ENCODE measurements around the gene OR51D1.

Gene OR51D1, protein sequence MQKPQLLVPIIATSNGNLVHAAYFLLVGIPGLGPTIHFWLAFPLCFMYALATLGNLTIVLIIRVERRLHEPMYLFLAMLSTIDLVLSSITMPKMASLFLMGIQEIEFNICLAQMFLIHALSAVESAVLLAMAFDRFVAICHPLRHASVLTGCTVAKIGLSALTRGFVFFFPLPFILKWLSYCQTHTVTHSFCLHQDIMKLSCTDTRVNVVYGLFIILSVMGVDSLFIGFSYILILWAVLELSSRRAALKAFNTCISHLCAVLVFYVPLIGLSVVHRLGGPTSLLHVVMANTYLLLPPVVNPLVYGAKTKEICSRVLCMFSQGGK

GRCh38 chr11:4636962-4637661, at the start of gene OR51D1:
OR51D1 (plus strand) TSS chr11:4637477; CDS start chr11:4639791, 2,314 bp downstream.
- DNase-seq = peak; percentile 74

- no peak for DNase-seq
Observed at GRCh38 chr11:4589017-4589416, 48.3 kb upstream of the OR51D1 start.

DNA sequence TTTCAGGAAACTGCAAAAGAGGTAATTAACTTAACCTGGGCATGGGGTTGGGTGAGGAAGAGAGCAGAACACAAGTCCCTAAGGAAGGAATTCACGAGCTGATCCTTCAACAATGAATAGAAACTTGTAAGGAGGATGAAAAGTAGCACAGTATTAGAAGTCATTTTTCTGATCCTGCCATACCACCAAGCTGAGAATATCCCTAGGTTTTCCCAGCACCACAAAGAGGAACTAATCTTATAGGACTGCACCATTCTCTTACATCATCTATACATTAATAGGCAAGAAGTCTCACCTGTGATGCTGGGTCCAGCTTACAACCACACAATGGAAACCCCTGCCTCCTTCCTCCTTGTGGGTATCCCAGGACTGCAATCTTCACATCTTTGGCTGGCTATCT, 43.5 kb upstream of the OR51D1 start, which contains the start of gene OR52I1:
OR52I1 (plus strand) TSS at position 301 of the 400 bp plus-strand sequence; CDS start at position 301, 0 bp downstream.
- no peak for DNase-seq

GRCh38 chr11:4605057-4605456, 32.2 kb upstream of the OR51D1 start:
- DNase-seq = no peak

GRCh38 chr11:4606231-4607015, 30.9 kb upstream of the OR51D1 start:
- no peak for DNase-seq

- no peak for DNase-seq
Observed at GRCh38 chr11:4607096-4607495, 30.2 kb upstream of the OR51D1 start.

DNA sequence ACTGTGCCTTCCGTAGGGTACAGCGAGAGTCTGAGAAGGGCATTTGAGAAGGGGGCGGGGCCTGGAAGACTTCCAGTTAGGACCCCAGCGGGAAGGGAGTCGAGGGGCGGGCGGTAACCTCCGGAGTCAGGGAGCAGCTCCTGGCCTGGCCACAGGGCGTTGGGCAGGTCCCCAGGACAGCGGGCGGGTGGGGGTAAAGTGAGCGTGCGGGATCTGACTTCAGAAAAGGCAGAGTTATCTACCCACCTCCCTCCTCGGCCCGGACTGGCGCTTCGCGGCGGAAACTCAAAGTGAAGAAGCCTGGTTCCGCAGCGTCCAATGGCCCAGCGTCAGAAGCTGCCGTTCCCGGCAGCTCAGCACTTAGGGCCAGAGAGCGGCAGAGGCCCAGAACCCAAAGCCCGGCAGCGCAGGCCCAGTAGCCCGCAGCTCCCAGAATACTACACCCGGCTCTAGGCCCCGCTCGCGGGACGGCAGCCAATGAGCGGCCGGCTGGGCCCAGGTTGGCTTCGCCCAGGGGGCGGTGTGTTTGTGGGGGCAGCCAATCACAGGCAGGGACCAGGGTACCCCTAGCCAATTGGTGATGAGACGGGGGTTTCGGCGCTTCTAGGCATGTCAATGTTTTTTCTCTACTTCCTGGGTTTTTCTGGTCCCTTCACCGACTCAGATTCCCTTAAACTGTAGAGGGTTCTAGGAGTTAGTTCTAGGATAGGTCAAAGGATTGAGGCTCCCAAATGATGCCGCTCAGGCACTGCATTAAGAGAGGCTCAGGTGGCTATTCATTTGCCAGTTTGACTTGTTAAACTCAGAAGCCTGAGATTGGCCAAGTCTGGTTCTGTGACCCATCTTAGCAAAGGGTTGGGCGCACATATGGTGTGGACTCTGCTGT, 29.3 kb upstream of the OR51D1 start, which contains the start of gene TRIM68:
TRIM68 (minus strand) TSS at position 451 of the 886 bp plus-strand sequence. CDS start 2,727 bp downstream, outside the sequence.
- peak; percentile 98 for DNase-seq

GRCh38 chr11:4610258-4610935, 26.9 kb upstream of the OR51D1 start:
- no peak for DNase-seq

GRCh38 chr11:4611986-4612385, 25.3 kb upstream of the OR51D1 start:
- DNase-seq = no peak

- no peak for DNase-seq
Observed at GRCh38 chr11:4615856-4616444, 21.3 kb upstream of the OR51D1 start.

GRCh38 chr11:4619514-4619913, 17.8 kb upstream of the OR51D1 start:
- DNase-seq = no peak

- DNase-seq = peak; percentile 66
Observed at GRCh38 chr11:4626207-4627099, 10.8 kb upstream of the OR51D1 start.

GRCh38 chr11:4636136-4636535, 1.1 kb upstream of the OR51D1 start:
- DNase-seq = no peak

DNA sequence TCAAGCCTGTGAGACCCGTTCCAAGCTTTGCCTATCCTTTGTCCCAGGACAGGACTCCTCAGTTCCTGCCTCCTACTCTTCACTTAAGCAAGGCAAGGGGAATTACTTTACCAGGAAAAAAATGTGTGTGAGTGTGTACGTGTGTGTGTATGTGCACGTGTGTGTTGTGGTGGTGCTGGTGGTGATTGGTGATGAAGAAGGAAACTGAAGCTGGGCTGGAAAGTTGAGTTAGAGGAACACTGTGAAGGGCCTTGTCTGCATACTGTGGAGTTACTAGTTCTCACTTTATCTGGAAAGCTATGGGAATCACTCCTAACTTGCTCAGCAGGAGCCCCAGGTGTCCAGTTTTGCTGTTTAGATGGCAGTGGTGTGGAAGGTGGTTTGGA, 378 bp downstream of the OR51D1 start:
- DNase-seq = no peak

DNA sequence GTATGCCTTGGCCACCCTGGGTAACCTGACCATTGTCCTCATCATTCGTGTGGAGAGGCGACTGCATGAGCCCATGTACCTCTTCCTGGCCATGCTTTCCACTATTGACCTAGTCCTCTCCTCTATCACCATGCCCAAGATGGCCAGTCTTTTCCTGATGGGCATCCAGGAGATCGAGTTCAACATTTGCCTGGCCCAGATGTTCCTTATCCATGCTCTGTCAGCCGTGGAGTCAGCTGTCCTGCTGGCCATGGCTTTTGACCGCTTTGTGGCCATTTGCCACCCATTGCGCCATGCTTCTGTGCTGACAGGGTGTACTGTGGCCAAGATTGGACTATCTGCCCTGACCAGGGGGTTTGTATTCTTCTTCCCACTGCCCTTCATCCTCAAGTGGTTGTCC, 2.7 kb downstream of the OR51D1 start:
- DNase-seq = no peak

DNA sequence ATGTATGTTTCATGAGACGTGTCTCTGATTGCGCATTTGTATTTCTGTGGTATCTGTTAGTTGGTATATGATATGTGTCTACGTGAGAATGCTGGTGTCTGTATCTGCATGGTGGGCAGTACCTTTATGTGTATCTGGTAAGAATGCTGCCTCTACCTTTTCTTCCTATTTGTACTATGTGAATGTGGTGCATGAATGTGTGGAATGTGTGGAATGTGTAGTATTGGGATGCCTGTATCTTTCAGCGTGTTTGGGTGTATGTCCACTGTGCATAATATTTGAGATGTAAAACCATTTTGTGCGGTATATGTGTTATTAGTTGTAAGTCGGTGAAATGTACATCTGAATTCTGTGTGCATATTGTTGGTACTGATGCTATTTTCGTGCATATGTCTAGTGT, 4.2 kb downstream of the OR51D1 start:
- DNase-seq = no peak

- DNase-seq = no peak
Observed at GRCh38 chr11:4642043-4642442, 4.8 kb downstream of the OR51D1 start.

GRCh38 chr11:4643076-4643475, 5.8 kb downstream of the OR51D1 start:
- peak; percentile 31 for DNase-seq

DNA sequence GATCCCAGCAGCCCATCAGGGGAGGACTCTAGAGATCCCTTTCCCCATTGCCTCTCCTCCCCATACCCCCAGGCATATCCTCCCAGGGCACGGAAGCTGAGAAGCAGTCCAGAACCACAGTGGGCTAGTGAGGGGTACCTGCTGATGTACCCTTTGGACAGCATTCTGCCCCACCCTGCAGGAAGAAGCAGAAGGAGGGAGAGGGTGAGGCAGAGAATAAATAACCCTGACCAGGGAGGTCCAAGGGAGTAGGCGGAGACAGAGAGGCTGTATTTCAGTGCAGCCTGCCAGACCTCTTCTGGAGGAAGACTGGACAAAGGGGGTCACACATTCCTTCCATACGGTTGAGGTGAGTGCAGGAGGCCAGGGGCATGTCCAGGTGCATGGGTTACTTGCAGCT, 6.4 kb downstream of the OR51D1 start, which contains the start of gene OR51E1:
OR51E1 (plus strand) TSS at position 301 of the 400 bp plus-strand sequence. CDS start 8,545 bp downstream, outside the sequence.
- DNase-seq = no peak

DNA sequence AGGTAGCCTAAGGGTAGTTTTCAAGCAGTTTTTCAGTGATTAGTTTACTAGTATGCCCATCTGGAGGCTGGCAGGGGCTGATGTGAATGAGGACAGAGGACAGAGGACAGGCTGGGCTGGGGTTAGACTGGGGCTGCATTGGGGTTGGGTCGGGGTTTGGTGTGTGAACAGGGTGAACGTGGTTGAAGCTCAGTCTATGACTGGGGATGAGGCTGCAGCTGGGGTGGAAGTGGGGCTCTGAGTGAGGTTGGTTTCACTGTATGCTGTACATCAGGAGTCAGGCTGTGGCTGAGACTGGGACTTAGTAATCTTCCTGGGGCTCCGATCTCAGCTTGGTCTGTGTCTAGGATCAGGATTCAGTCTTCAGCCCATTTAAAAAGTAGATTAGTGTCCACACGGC, 7.0 kb downstream of the OR51D1 start:
- no peak for DNase-seq
